DND-41 (cell line): Measurements from ENCODE around the gene ZNF622.

Experiments used
- ATAC-seq: fragments of 200-7000 bp; cut with Tn5 transposase; 3 replicates; pipeline ENCODE4 v1.9.1; 2021; ENCODE audit warnings: low read depth; ENCODE audit not compliant: insufficient read depth
- DNase-seq: peaks from one replicate; pipeline ENCODE4 v3.0.0-alpha.2; 2020
- H2AFZ ChIP-seq: 2 replicates; pipeline ENCODE4 v1.6.0; 2012; ENCODE audit warnings: low read depth, low read length
- H3K27ac ChIP-seq: 2 replicates; pipeline ENCODE4 v1.5.1; 2012; ENCODE audit warnings: low read length, inconsistent platforms
- H3K27me3 ChIP-seq: fragments of 200-600 bp; sonication (generic); 2 replicates; pipeline ENCODE4 v1.6.0; 2012; ENCODE audit warnings: low read length, mild to moderate bottlenecking, inconsistent platforms; ENCODE audit not compliant: insufficient read depth, poor library complexity
- H3K36me3 ChIP-seq: 2 replicates; pipeline ENCODE4 v1.5.1; 2012; ENCODE audit warnings: low read length, inconsistent platforms; ENCODE audit not compliant: insufficient read depth
- H3K4me1 ChIP-seq: 2 replicates; pipeline ENCODE4 v1.5.1; 2012; ENCODE audit warnings: mild to moderate bottlenecking, low read length; ENCODE audit not compliant: insufficient read depth
- H3K4me2 ChIP-seq: 2 replicates; pipeline ENCODE4 v1.6.0; 2012; ENCODE audit warnings: mild to moderate bottlenecking, moderate library complexity, low read length, inconsistent platforms; ENCODE audit not compliant: insufficient read depth
- H3K4me3 ChIP-seq, 2 experiments: fragments of 200-600 bp in 1 of 2; shearing (Covaris generic) in 1 of 2; 2 replicates each; pipeline ENCODE4 v1.5.1; 2012 to 2016; ENCODE audit warnings: inconsistent platforms in 2 of 2, low read length in 2 of 2, mild to moderate bottlenecking in 2 of 2, low read depth in 1 of 2, moderate library complexity in 1 of 2
- H3K79me2 ChIP-seq: 2 replicates; pipeline ENCODE4 v1.6.0; 2012; ENCODE audit warnings: low read length, inconsistent platforms; ENCODE audit not compliant: insufficient read depth
- H3K9ac ChIP-seq: 2 replicates; pipeline ENCODE4 v1.6.0; 2012; ENCODE audit warnings: low read depth, mild to moderate bottlenecking, inconsistent platforms, low read length, moderate library complexity
- H3K9me3 ChIP-seq: 2 replicates; pipeline ENCODE4 v1.5.1; 2012; ENCODE audit warnings: low read length, moderate library complexity, mild to moderate bottlenecking, inconsistent platforms; ENCODE audit not compliant: insufficient read depth, severe bottlenecking
- H4K20me1 ChIP-seq: 2 replicates; pipeline ENCODE4 v1.6.0; 2012; ENCODE audit warnings: low read length; ENCODE audit not compliant: insufficient read depth
- CTCF ChIP-seq: IDR thresholded peaks from 2 replicates; pipeline ENCODE4 v1.5.1; 2012; ENCODE audit warnings: borderline replicate concordance, low read length, moderate library complexity, mild to moderate bottlenecking; ENCODE audit not compliant: poor library complexity, severe bottlenecking; ENCODE audit errors: extremely low read depth
- EZH2 ChIP-seq: IDR thresholded peaks from 3 replicates; pipeline ENCODE4 v1.6.1; 2012; ENCODE audit warnings: borderline replicate concordance, low read depth, mild to moderate bottlenecking, moderate library complexity, low read length, inconsistent platforms; ENCODE audit not compliant: severe bottlenecking

Gene ZNF622

GRCh38 chr5:16430349-16431089 is 35.1 kb downstream of the ZNF622 start:
- Histone ChIP-seq H3K9me3 (no peaks in the 10 kb centered on the region), H3K27ac (no peak overlapping the region), H3K27me3 (no peaks in the 10 kb centered on the region), H4K20me1 (no peaks in the 10 kb centered on the region), H2AFZ (no peak overlapping the region), H3K36me3 (no peaks in the 10 kb centered on the region), H3K4me2 (no peak overlapping the region), H3K9ac (no peak overlapping the region), H3K4me1 (no peaks in the 10 kb centered on the region), H3K4me3 (no peak overlapping the region), H3K79me2 (no peaks in the 10 kb centered on the region)
- no peak for ATAC-seq
- TF ChIP-seq CTCF (no peak), EZH2 (no peak)
- DNase-seq, result no peak

- Histone ChIP-seq H4K20me1 (no peaks in the 10 kb centered on the region), H3K4me3 (no peak overlapping the region), H3K9ac (no peak overlapping the region), H3K36me3 (no peaks in the 10 kb centered on the region), H3K79me2 (no peaks in the 10 kb centered on the region), H2AFZ (no peak overlapping the region), H3K27me3 (no peaks in the 10 kb centered on the region), H3K27ac (no peak overlapping the region), H3K4me1 (no peaks in the 10 kb centered on the region), H3K9me3 (no peaks in the 10 kb centered on the region), H3K4me2 (no peak overlapping the region)
- TF ChIP-seq EZH2, result no peak
- no peak for TF ChIP-seq CTCF
- no peak for DNase-seq
- no peak for ATAC-seq
Measured at GRCh38 chr5:16428359-16428758, 37.2 kb downstream of the ZNF622 start.

GRCh38 chr5:16427587-16427986 is 38.0 kb downstream of the ZNF622 start:
- no peak for DNase-seq
- no peaks in the 10 kb centered on the region for H3K27me3 ChIP-seq

More at GRCh38 chr5:16427587-16427986, 38.0 kb downstream of the ZNF622 start:
- H2AFZ ChIP-seq, result no peak overlapping the region
- no peaks in the 10 kb centered on the region for H3K4me1 ChIP-seq
- H3K9ac ChIP-seq, result no peak overlapping the region
- no peaks in the 10 kb centered on the region for H3K79me2 ChIP-seq
- H3K36me3 ChIP-seq, result no peaks in the 10 kb centered on the region
- no peak overlapping the region for H3K4me3 ChIP-seq
- no peak overlapping the region for H3K27ac ChIP-seq
- H4K20me1 ChIP-seq, result no peaks in the 10 kb centered on the region
- no peak overlapping the region for H3K4me2 ChIP-seq
- no peak for ATAC-seq
- TF ChIP-seq CTCF (no peak), EZH2 (no peak)
- H3K9me3 ChIP-seq, result no peaks in the 10 kb centered on the region
